Measurements from ENCODE around the gene ERBB2. TPM values are rescaled to one million over a fixed set of nuclear protein-coding genes. Genes with fewer than 3 reads are reported as not detected.
A peak's percentile ranks its signal among the peaks of the same experiment; 100 is the strongest.

ERBB2 gene
- total RNA-seq, 1 donor from 2014 or later: 96.1 TPM

GRCh38 chr17:39769974-39770587, 70.2 kb downstream of the ERBB2 start:
- Histone ChIP-seq H3K9me3 (no peaks in the 10 kb centered on the region), H3K27ac (no peak overlapping the region)
- intact Hi-C loops (cut with DNase I): no loop called here

DNA sequence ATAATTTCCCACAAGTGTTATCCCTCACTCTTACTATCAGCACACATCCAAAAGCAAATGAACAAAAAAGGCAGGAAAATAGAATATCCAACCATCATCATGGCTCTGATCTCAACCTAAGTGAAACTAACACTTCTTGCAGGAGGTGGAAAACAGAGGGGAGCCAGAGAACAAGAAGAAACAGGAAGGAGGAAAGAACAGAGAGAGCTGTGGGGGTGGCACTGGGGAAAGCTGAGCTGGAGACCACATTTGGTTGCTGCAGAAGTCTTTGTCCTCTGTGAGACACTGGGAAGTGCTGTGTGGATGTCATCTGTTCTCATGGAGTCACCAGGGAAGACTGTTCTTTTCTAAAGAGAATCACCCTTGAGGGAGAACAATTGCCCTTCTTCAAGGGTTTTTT, 72.6 kb downstream of the ERBB2 start:
- Histone ChIP-seq H3K4me3 (no peak overlapping the region), H3K36me3 (no peaks in the 10 kb centered on the region), H3K27me3 (ENCODE audit: low read depth) (peaks cover 12% of the 10 kb centered on the region), H3K4me1 (no peaks in the 10 kb centered on the region), H3K27ac (no peak overlapping the region), H3K9me3 (no peaks in the 10 kb centered on the region)
- intact Hi-C loops (cut with DNase I): no loop called here
- DNase-seq (no peak), ATAC-seq (no peak)
- TF ChIP-seq CTCF (IDR thresholded peaks at IDR 0.05): no peak

More at GRCh38 chr17:39769974-39770587, 70.2 kb downstream of the ERBB2 start:
- DNase-seq: no peak
- Histone ChIP-seq H3K4me1 (no peaks in the 10 kb centered on the region), H3K27me3 (ENCODE audit: low read depth) (peaks cover 6% of the 10 kb centered on the region), H3K4me3 (no peak overlapping the region), H3K36me3 (peaks cover 4% of the 10 kb centered on the region)
- peak in 1 of 2 donors; percentile 12 for ATAC-seq
- no peak for TF ChIP-seq CTCF (IDR thresholded peaks at IDR 0.05)

- intact Hi-C loops (cut with DNase I): no loop called here
- Histone ChIP-seq H3K4me3 (no peak overlapping the region), H3K36me3 (no peaks in the 10 kb centered on the region), H3K9me3 (no peaks in the 10 kb centered on the region), H3K4me1 (no peaks in the 10 kb centered on the region), H3K27ac (peak overlapping the region; percentile 34), H3K27me3 (ENCODE audit: low read depth) (peaks cover 12% of the 10 kb centered on the region)
- DNase-seq: no peak
- no peak for TF ChIP-seq CTCF (IDR thresholded peaks at IDR 0.05)
- ATAC-seq: no peak
Measured at GRCh38 chr17:39772987-39773934, 73.4 kb downstream of the ERBB2 start.

GRCh38 chr17:39774047-39774446, 74.2 kb downstream of the ERBB2 start:
- TF ChIP-seq CTCF (IDR thresholded peaks at IDR 0.05): no peak
- ATAC-seq: no peak
- no peak for DNase-seq
- Histone ChIP-seq H3K27me3 (ENCODE audit: low read depth) (peaks cover 15% of the 10 kb centered on the region), H3K27ac (peak overlapping the region; percentile 6), H3K4me1 (no peaks in the 10 kb centered on the region), H3K36me3 (no peaks in the 10 kb centered on the region), H3K4me3 (no peak overlapping the region), H3K9me3 (no peaks in the 10 kb centered on the region)
- intact Hi-C loops (cut with DNase I): no loop called here

DNA sequence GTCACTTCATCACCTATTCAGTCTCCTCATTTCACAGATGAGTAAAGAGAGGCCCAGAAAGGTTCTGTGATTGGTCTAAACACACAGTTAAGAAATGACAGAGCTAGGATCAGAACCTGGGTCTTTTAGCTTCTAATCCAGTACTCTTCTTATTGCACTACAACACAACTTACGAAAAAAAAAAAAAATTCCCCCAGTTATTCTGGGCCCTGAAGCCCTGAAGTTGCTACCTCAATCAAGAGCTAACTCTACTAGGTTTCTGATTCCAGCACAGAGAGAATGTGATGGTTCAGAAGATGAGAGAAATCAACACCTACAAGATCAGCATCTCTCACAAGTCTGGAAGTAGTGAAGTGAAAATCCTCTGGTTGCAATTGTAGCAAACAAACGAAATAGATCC, 75.2 kb downstream of the ERBB2 start:
- H3K27me3 ChIP-seq (ENCODE audit: low read depth): peaks cover 17% of the 10 kb centered on the region
- H3K9me3 ChIP-seq: no peaks in the 10 kb centered on the region
- no peak overlapping the region for H3K27ac ChIP-seq
- H3K4me1 ChIP-seq: no peaks in the 10 kb centered on the region
- no peak for DNase-seq
- no peaks in the 10 kb centered on the region for H3K36me3 ChIP-seq
- ATAC-seq: no peak
- intact Hi-C loops (cut with DNase I): no loop called here
- no peak for TF ChIP-seq CTCF (IDR thresholded peaks at IDR 0.05)
- peak overlapping the region; percentile 36 for H3K4me3 ChIP-seq

Data from lower lobe of right lung (tissue), 2 donors.